HG02884 (cell line): ENCODE results near the gene ADNP2.

Source experiments
- ATAC-seq: cut with Tn5 transposase; IDR thresholded peaks from one replicate; pipeline ENCODE4 v1.9.1; 2021; ENCODE audit warnings: mild to moderate bottlenecking, moderate library complexity; ENCODE audit not compliant: unreplicated experiment

ADNP2 gene

GRCh38 chr18:80188643-80189530 lies 79.8 kb downstream of the ADNP2 start:
- no peak for ATAC-seq

GRCh38 chr18:80189531-80189865 lies 80.4 kb downstream of the ADNP2 start:
- ATAC-seq = no peak
